ENCODE results near the gene LYAR.

Gene LYAR

GRCh38 chr4:4284827-4285618 is 4.9 kb downstream of the LYAR start:
- no peaks in the 10 kb centered on the region for H3K9me3 ChIP-seq (ENCODE audit: control insufficient read depth, insufficient read depth, low read depth, low read length)

GRCh38 chr4:4281787-4282186 is 8.2 kb downstream of the LYAR start:
- Histone ChIP-seq H3K27me3 (ENCODE audit: control insufficient read depth, insufficient read depth, low read length) (no peaks in the 10 kb centered on the region), H3K27ac (ENCODE audit: low read depth, low read length) (no peak overlapping the region), H3K36me3 (ENCODE audit: control insufficient read depth, insufficient read depth, low read length) (peaks cover 91% of the 10 kb centered on the region), H3K4me1 (ENCODE audit: control insufficient read depth, insufficient read depth, low read length) (no peaks in the 10 kb centered on the region), H3K4me3 (ENCODE audit: low read depth, low read length) (no peak overlapping the region), H3K9me3 (ENCODE audit: control insufficient read depth, insufficient read depth, low read depth, low read length) (no peaks in the 10 kb centered on the region), H3K9ac (ENCODE audit: low read length) (no peak overlapping the region)

More at GRCh38 chr4:4284827-4285618, 4.9 kb downstream of the LYAR start:
- Histone ChIP-seq H3K27me3 (ENCODE audit: control insufficient read depth, insufficient read depth, low read length) (no peaks in the 10 kb centered on the region), H3K27ac (ENCODE audit: low read depth, low read length) (no peak overlapping the region), H3K9ac (ENCODE audit: low read length) (no peak overlapping the region), H3K36me3 (ENCODE audit: control insufficient read depth, insufficient read depth, low read length) (peaks cover 68% of the 10 kb centered on the region), H3K4me3 (ENCODE audit: low read depth, low read length) (no peak overlapping the region), H3K4me1 (ENCODE audit: control insufficient read depth, insufficient read depth, low read length) (peaks cover 6% of the 10 kb centered on the region; the same call in 1 of the 2 replicates)

- Histone ChIP-seq H3K4me1 (ENCODE audit: control insufficient read depth, insufficient read depth, low read length) (no peaks in the 10 kb centered on the region), H3K27me3 (ENCODE audit: control insufficient read depth, insufficient read depth, low read length) (no peaks in the 10 kb centered on the region), H3K27ac (ENCODE audit: low read depth, low read length) (no peak overlapping the region), H3K4me3 (ENCODE audit: low read depth, low read length) (no peak overlapping the region), H3K9ac (ENCODE audit: low read length) (no peak overlapping the region), H3K36me3 (ENCODE audit: control insufficient read depth, insufficient read depth, low read length) (peaks cover 90% of the 10 kb centered on the region), H3K9me3 (ENCODE audit: control insufficient read depth, insufficient read depth, low read depth, low read length) (no peaks in the 10 kb centered on the region)
Measured at GRCh38 chr4:4277531-4277930, 12.4 kb downstream of the LYAR start.

GRCh38 chr4:4274226-4274625 is 15.7 kb downstream of the LYAR start:
- Histone ChIP-seq H3K9me3 (ENCODE audit: control insufficient read depth, insufficient read depth, low read depth, low read length) (no peaks in the 10 kb centered on the region), H3K27me3 (ENCODE audit: control insufficient read depth, insufficient read depth, low read length) (no peaks in the 10 kb centered on the region), H3K36me3 (ENCODE audit: control insufficient read depth, insufficient read depth, low read length) (peaks cover 89% of the 10 kb centered on the region), H3K27ac (ENCODE audit: low read depth, low read length) (no peak overlapping the region), H3K4me1 (ENCODE audit: control insufficient read depth, insufficient read depth, low read length) (no peaks in the 10 kb centered on the region), H3K9ac (ENCODE audit: low read length) (no peak overlapping the region), H3K4me3 (ENCODE audit: low read depth, low read length) (no peak overlapping the region)

DNA sequence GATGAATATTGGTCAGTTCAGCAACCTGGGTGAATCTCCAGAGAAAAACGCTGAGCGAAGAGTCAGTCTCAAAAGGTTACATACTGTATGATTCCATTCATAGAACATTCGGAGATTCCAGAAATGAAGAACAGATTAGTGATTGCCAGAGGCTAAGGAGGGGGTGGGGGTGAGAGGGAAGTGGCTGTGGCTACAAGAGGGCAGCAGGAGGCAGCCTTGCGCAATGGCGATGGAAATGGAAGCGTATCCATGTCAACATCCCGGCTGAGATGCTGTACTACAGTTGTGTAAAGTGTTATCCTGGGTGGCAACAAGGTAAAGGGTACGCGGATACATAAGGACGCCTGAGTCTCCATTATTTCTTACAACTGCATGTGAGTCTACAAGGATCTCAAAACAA is 18.0 kb downstream of the LYAR start:
- H3K27me3 ChIP-seq (ENCODE audit: control insufficient read depth, insufficient read depth, low read length) = no peaks in the 10 kb centered on the region
- H3K4me3 ChIP-seq (ENCODE audit: low read depth, low read length) = no peak overlapping the region
- no peak overlapping the region for H3K9ac ChIP-seq (ENCODE audit: low read length)
- H3K9me3 ChIP-seq (ENCODE audit: control insufficient read depth, insufficient read depth, low read depth, low read length) = no peaks in the 10 kb centered on the region
- no peaks in the 10 kb centered on the region for H3K4me1 ChIP-seq (ENCODE audit: control insufficient read depth, insufficient read depth, low read length)
- no peak overlapping the region for H3K27ac ChIP-seq (ENCODE audit: low read depth, low read length)
- H3K36me3 ChIP-seq (ENCODE audit: control insufficient read depth, insufficient read depth, low read length) = peaks cover 87% of the 10 kb centered on the region

DNA sequence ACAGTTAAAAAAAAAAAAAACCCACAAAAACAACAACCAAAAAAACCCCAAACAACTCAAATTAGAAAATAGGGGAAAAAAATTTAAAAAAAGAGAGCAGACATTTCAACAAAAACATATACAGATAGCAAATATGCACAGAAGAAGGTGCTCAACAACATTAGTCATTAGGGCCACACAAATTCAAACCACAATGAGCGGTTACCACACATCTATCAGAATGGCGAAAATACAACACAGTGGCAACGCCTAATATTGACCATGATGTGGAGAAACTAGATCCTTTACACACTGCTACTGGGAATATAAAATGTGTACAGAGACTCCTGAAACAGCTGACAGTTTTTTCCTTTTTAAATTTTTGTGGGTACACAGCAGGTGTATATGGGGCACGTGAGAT is 19.4 kb downstream of the LYAR start:
- Histone ChIP-seq H3K27ac (ENCODE audit: low read depth, low read length) (no peak overlapping the region), H3K9me3 (ENCODE audit: control insufficient read depth, insufficient read depth, low read depth, low read length) (no peaks in the 10 kb centered on the region), H3K4me1 (ENCODE audit: control insufficient read depth, insufficient read depth, low read length) (no peaks in the 10 kb centered on the region), H3K36me3 (ENCODE audit: control insufficient read depth, insufficient read depth, low read length) (peaks cover 80% of the 10 kb centered on the region), H3K9ac (ENCODE audit: low read length) (no peak overlapping the region), H3K27me3 (ENCODE audit: control insufficient read depth, insufficient read depth, low read length) (no peaks in the 10 kb centered on the region), H3K4me3 (ENCODE audit: low read depth, low read length) (no peak overlapping the region)

GRCh38 chr4:4269856-4270255 is 20.1 kb downstream of the LYAR start:
- H3K9me3 ChIP-seq (ENCODE audit: control insufficient read depth, insufficient read depth, low read depth, low read length) = no peaks in the 10 kb centered on the region
- H3K36me3 ChIP-seq (ENCODE audit: control insufficient read depth, insufficient read depth, low read length) = peaks cover 73% of the 10 kb centered on the region
- no peak overlapping the region for H3K4me3 ChIP-seq (ENCODE audit: low read depth, low read length)
- no peak overlapping the region for H3K27ac ChIP-seq (ENCODE audit: low read depth, low read length)
- no peak overlapping the region for H3K9ac ChIP-seq (ENCODE audit: low read length)
- H3K4me1 ChIP-seq (ENCODE audit: control insufficient read depth, insufficient read depth, low read length) = no peaks in the 10 kb centered on the region
- H3K27me3 ChIP-seq (ENCODE audit: control insufficient read depth, insufficient read depth, low read length) = no peaks in the 10 kb centered on the region

DNA sequence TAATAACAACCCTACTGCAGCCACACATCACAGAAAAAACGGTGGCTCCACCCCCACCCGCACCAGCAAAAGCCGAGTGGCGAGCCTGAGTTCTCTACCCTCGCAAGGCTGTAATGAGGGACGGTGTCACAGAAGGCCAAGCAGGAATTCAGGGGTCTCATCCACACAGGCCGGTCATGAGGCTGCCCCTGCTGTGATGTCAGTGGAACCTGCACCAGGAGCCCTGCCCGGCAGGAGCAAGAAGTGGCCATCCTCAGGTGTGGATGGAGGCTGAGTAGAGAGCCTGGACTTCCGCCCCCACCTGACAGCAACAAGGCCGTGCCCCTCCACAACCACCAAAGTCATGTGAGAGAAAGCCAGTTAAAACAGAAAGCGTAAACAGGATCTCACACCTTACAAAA is 20.6 kb downstream of the LYAR start:
- H3K27me3 ChIP-seq (ENCODE audit: control insufficient read depth, insufficient read depth, low read length) = no peaks in the 10 kb centered on the region
- peaks cover 68% of the 10 kb centered on the region for H3K36me3 ChIP-seq (ENCODE audit: control insufficient read depth, insufficient read depth, low read length)
- H3K4me3 ChIP-seq (ENCODE audit: low read depth, low read length) = no peak overlapping the region
- no peaks in the 10 kb centered on the region for H3K9me3 ChIP-seq (ENCODE audit: control insufficient read depth, insufficient read depth, low read depth, low read length)
- no peak overlapping the region for H3K9ac ChIP-seq (ENCODE audit: low read length)
- no peaks in the 10 kb centered on the region for H3K4me1 ChIP-seq (ENCODE audit: control insufficient read depth, insufficient read depth, low read length)
- H3K27ac ChIP-seq (ENCODE audit: low read depth, low read length) = no peak overlapping the region

DNA sequence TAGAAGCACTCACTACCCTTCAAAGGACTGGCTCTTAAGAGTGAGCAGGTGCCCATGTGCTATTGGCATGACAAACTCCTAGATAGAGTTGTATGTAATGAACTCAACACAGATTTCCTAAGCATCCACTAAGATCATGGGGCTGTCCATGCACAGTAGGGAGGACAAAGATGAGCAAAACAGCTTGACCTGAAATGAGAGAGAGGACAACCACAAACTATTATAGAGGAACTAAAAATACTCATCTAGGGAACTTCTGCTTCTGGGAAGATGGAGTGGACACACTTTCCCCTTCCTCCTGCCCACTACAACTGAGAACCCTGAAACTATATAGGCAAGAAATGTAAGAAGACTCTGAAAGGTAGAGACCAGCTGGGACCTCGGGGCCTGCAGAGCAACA is 21.2 kb downstream of the LYAR start:
- Histone ChIP-seq H3K9me3 (ENCODE audit: control insufficient read depth, insufficient read depth, low read depth, low read length) (no peaks in the 10 kb centered on the region), H3K27ac (ENCODE audit: low read depth, low read length) (no peak overlapping the region), H3K27me3 (ENCODE audit: control insufficient read depth, insufficient read depth, low read length) (no peaks in the 10 kb centered on the region), H3K9ac (ENCODE audit: low read length) (no peak overlapping the region), H3K4me3 (ENCODE audit: low read depth, low read length) (no peak overlapping the region), H3K4me1 (ENCODE audit: control insufficient read depth, insufficient read depth, low read length) (no peaks in the 10 kb centered on the region), H3K36me3 (ENCODE audit: control insufficient read depth, insufficient read depth, low read length) (peaks cover 63% of the 10 kb centered on the region)

DNA sequence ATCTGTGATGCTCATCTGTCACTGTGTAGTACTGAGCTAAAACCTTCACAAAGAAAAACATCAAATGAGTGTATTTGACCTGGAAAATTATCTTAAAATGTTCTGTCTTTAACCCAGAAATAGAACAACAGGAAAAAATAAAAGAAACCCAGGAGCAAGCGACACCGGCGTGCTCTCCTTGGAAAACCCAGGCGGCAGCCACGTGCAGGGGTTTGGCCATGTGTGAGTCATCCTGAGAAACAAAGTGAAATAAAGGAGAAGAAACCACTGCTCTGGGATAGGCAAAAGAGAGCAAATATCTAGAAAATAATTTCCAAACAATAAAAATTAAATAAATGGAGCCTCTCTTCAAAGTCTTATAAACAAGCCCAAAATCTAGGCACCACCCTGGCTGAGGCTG is 22.0 kb downstream of the LYAR start:
- Histone ChIP-seq H3K36me3 (ENCODE audit: control insufficient read depth, insufficient read depth, low read length) (peaks cover 55% of the 10 kb centered on the region), H3K4me1 (ENCODE audit: control insufficient read depth, insufficient read depth, low read length) (no peaks in the 10 kb centered on the region), H3K27ac (ENCODE audit: low read depth, low read length) (no peak overlapping the region), H3K27me3 (ENCODE audit: control insufficient read depth, insufficient read depth, low read length) (no peaks in the 10 kb centered on the region), H3K9ac (ENCODE audit: low read length) (no peak overlapping the region), H3K9me3 (ENCODE audit: control insufficient read depth, insufficient read depth, low read depth, low read length) (no peaks in the 10 kb centered on the region), H3K4me3 (ENCODE audit: low read depth, low read length) (no peak overlapping the region)

GRCh38 chr4:4260185-4260751 is 29.7 kb downstream of the LYAR start:
- no peaks in the 10 kb centered on the region for H3K27me3 ChIP-seq (ENCODE audit: control insufficient read depth, insufficient read depth, low read length)
- H3K9me3 ChIP-seq (ENCODE audit: control insufficient read depth, insufficient read depth, low read depth, low read length) = no peaks in the 10 kb centered on the region
- no peaks in the 10 kb centered on the region for H3K36me3 ChIP-seq (ENCODE audit: control insufficient read depth, insufficient read depth, low read length)
- no peak overlapping the region for H3K4me3 ChIP-seq (ENCODE audit: low read depth, low read length)
- no peak overlapping the region for H3K9ac ChIP-seq (ENCODE audit: low read length)
- H3K27ac ChIP-seq (ENCODE audit: low read depth, low read length) = no peak overlapping the region
- H3K4me1 ChIP-seq (ENCODE audit: control insufficient read depth, insufficient read depth, low read length) = no peaks in the 10 kb centered on the region
